Stimulated activated CD4-positive, alpha-beta T cell treated with anti-CD3 and anti-CD28 coated beads, Interleukin-15, amount 100 ng/mL, for 48 hours (primary cell): ENCODE measurements around the gene KTN1.

Source experiments
- DNase-seq, 2 donors: peaks; one replicate each; pipeline ENCODE4 v3.0.0-alpha.2; 2020; ENCODE audit warnings: low read depth in 2 of 2

The KTN1 gene

GRCh38 chr14:55681096-55681495 lies 101.1 kb downstream of the KTN1 start:
- DNase-seq = no peak

DNA sequence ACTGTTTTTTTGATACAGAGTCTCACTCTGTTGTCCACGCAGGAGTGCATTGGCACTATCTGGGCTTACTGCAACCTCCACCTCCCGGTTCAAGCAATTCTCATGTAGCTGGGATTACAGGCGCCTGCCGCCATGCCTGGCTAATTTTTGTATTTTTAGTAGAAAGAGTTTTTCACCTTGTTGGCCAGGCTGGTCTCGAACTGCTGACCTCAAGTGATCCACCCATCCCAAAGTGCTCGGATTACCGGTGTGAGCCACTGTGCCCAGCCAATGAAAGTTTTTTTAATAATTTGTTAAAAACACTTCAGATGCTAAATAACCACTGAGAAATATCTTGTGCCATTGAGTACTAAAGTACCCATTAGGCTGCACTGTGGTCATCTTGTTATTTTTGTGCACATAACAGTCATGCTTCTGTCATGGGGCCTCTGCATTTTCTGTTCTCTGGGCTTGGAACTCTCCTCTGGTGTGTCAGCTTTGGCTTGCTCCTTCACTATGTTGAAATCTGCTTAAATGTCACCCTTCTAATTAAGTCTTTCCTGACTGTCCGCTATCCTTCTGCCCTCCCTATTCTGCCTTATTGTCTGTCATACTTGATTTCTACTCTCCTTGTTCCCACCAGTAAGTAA lies 105.1 kb downstream of the KTN1 start:
- no peak for DNase-seq

DNA sequence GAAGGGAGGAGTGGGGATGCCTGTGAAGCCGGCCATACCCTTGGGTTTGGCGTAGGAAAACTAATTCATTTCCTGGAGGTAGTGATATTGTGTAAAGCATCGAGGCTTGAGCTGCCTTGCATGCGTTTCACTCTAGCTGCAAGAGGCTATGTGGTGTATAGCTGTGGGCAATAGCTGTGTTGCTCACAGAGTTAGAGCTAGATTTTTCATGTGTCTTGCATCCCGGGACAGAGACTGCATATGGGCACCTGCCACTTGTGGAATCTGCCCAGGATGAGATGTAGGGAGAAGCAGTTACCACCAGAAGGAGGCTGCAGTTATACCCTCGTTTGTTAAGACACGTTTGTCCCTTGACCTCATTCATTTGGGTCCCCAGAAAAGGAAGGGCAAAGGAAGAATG lies 106.7 kb downstream of the KTN1 start:
- no peak for DNase-seq

- no peak for DNase-seq
Observed at GRCh38 chr14:55688566-55688965, 108.6 kb downstream of the KTN1 start.

GRCh38 chr14:55689981-55690871 lies 110.2 kb downstream of the KTN1 start:
- DNase-seq = no peak

GRCh38 chr14:55691659-55692058 lies 111.7 kb downstream of the KTN1 start:
- DNase-seq = no peak

DNA sequence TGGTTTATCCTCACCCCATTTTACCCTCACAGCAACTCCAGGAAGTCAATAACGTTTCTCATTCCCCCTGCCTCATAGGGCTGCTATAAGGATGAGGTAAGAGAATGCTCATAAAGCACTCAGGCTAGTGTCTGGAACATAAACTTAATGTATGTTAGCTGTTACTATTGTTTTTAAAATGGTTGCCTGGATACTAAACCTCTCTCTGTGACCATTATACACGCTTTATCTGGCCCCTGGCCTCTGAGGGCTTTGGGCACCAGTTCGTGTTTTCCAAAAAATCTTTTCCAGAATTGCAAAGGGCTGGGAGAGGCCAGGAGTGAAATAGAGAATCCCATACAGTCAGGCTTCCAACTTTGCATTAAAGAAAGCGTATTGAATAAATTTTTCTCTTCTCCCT lies 113.9 kb downstream of the KTN1 start:
- DNase-seq = no peak

GRCh38 chr14:55697414-55697861 lies 117.4 kb downstream of the KTN1 start:
- DNase-seq = no peak

- DNase-seq = no peak
Observed at GRCh38 chr14:55698051-55698450, 118.0 kb downstream of the KTN1 start.

DNA sequence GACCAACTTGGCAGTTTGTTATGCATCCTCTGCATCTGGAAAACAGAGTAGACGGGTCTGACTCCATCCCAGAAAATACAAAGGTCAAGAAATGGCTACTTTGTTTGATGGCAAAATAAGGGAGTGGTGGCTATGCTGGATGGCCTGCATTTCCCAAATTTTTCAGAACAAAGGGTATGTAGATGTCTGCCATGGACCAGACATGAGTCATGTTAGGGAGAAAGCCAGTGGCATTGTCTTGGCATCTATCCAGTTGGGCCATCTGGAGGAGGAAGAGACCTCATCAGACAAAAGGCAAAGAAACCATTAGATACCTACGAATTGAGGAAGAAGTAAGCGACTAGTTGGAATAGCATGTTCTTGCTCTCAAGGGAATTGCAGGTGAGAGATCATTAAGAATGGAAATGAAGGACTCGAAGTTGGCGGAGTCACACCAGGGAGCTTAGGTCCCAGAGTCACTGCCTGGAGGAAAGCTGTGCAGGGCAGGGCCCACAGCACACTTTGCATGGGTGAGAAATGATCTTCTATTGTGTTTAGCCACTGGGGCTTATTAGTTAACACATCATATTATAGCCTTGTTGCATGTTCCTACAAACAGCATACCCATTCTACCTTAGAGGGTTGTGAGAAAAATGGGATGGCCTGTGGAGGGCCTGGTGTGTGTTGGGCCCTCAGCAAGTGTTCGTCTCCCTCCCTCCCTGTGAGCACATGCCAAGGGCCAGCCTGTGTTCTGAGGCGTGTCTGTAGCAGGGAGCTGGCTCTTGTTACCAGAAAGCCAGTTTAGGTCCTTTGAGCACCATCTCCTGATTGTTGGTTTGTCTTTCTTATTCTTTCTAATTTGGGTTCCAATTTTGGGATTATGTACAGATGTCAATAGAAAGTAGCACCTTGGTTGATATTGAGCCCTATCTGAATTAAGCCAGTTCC lies 119.4 kb downstream of the KTN1 start:
- no peak for DNase-seq

DNA sequence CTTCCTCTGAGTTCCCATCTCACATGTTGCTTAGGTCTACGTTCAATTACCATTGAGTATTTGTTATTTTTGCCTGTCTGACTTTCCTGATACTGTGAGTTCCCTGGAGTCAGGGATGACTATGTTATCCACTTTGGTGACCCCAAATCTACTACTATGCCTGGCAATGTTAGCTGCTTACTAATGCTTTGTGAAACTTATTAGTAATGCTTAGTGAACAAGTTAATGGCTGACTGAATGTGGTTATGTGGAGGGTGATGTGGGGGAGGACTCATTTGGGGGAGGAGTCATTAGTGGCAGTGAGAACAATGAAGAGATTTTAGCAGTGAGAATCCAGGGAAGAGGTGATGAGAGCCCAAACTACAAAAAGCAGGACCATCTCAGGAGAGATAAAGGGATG lies 121.6 kb downstream of the KTN1 start:
- DNase-seq = no peak

GRCh38 chr14:55702511-55702910 lies 122.5 kb downstream of the KTN1 start:
- no peak for DNase-seq

DNA sequence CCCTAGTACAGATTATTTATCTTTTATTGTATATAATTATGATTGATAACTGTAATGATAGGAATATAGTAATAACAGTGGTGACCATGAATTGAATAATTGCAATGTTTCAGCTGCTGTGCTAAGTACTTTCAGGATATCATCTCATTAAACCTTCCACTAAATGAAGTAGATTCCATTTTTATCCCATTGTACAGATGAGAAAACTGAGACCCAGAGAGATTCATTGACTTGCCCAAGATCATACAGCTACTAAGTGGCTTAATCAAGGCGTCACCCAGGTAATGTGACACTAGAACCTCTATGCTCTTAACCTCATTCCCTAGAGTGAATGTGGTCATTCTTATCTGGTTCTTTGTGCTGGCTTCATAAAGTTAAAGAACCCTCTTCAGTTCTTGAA lies 124.6 kb downstream of the KTN1 start:
- DNase-seq = no peak

DNA sequence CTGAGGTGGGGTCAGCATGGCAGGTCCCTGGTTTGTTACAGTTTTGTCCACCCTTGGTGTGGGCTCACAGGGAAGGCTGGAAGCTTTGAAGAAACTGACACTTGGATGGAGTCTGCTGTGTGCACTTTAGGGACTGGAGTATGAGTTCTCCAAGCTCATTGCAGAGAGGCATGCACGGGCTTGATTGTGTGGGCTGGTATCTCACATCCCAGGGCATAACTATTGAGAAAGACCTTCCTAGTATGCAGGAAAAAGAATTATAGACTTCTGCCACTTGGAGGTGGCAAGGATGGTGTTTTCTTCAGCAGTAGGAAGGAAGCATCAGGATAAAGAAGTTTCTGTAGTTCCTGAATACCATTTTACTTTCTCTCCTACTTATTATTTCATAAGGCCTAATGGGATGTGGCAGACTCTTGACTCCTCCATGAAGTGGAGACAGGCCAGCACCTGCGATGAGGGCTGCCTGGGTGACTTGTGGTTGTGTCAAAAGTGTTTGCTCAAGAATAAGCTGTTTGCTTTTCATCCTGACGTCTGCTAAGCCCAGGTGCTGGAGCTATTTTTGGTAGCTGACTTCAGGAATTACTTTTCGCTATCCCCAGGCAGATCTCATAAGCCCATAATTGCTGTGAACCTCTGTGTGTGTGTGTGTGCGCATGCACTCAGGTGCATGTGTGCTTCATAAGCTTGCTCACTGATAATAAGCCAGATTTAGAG lies 125.8 kb downstream of the KTN1 start:
- no peak for DNase-seq

DNA sequence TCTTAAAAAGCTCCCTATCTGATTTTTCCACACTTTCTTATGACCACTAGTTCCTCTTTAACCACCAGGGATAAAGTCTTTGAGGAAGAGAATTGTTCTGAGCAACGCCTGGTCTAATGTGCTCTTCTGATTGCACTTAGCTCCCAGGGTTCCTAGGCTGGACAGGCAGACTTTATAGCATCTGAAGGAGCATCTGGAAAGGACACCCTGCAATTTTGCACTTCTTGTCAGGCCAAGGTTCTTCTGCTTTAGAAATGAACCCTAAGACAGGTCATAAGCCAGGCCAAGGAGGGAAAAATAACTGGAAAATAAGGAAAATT lies 126.3 kb downstream of the KTN1 start:
- DNase-seq = no peak

DNA sequence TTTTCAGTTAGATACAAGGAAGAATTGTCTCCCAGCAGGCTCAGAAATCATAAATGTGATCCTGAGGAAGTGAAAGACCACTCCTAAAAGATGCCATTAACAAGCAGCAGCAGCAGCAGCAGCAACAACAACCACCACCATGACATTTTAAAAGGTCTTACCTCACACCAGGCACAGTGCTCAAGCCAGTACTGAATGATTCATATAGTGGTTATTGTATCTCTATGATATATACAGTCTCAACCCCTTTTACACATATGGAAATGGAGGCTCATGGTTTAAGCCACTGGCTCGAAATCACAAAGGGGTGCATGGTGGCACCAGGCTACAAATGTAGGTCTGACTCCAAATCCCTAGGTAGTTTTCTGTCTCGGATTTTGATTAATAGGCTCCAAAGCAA lies 126.9 kb downstream of the KTN1 start:
- no peak for DNase-seq

- no peak for DNase-seq
Observed at GRCh38 chr14:55707365-55707804, 127.4 kb downstream of the KTN1 start.

- DNase-seq = no peak
Observed at GRCh38 chr14:55710506-55711041, 130.6 kb downstream of the KTN1 start.

GRCh38 chr14:55711175-55711811 lies 131.3 kb downstream of the KTN1 start:
- no peak for DNase-seq

GRCh38 chr14:55712491-55712890 lies 132.5 kb downstream of the KTN1 start:
- DNase-seq = no peak

GRCh38 chr14:55713486-55713885 lies 133.5 kb downstream of the KTN1 start:
- no peak for DNase-seq
